Sigmoid colon (tissue), 3 donors: ENCODE measurements around the gene EBI3.

Experiments used
- POLR2A ChIP-seq, 2 donors: fragments of 450-650 bp; IDR thresholded peaks; one replicate each; pipeline ENCODE4 v1.6.1; 2016; ENCODE audit warnings: antibody characterized with exemption in 2 of 2, mild to moderate bottlenecking in 2 of 2, moderate library complexity in 2 of 2
- TF ChIP-seq, protein P1 (sequence below), 4 experiments: fragments of 450-650 bp in 3 of 4; fragments of 200-600 bp in 1 of 4; IDR thresholded peaks; one replicate each; pipeline ENCODE4 v1.5.1; 2016 to 2019; ENCODE audit warnings: antibody characterized with exemption in 4 of 4, mild to moderate bottlenecking in 3 of 4, moderate library complexity in 2 of 4

GRCh38 chr19:4268816-4269430 is 39.6 kb downstream of the EBI3 start:
- TF ChIP-seq, protein P1, sequence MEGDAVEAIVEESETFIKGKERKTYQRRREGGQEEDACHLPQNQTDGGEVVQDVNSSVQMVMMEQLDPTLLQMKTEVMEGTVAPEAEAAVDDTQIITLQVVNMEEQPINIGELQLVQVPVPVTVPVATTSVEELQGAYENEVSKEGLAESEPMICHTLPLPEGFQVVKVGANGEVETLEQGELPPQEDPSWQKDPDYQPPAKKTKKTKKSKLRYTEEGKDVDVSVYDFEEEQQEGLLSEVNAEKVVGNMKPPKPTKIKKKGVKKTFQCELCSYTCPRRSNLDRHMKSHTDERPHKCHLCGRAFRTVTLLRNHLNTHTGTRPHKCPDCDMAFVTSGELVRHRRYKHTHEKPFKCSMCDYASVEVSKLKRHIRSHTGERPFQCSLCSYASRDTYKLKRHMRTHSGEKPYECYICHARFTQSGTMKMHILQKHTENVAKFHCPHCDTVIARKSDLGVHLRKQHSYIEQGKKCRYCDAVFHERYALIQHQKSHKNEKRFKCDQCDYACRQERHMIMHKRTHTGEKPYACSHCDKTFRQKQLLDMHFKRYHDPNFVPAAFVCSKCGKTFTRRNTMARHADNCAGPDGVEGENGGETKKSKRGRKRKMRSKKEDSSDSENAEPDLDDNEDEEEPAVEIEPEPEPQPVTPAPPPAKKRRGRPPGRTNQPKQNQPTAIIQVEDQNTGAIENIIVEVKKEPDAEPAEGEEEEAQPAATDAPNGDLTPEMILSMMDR (IDR thresholded peaks at IDR 0.05): no peak
- TF ChIP-seq POLR2A (IDR thresholded peaks at IDR 0.05): no peak
